ENCODE results near the gene PTPRT.
A peak's percentile ranks its signal among the peaks of the same experiment; 100 is the strongest.

The PTPRT gene

DNA sequence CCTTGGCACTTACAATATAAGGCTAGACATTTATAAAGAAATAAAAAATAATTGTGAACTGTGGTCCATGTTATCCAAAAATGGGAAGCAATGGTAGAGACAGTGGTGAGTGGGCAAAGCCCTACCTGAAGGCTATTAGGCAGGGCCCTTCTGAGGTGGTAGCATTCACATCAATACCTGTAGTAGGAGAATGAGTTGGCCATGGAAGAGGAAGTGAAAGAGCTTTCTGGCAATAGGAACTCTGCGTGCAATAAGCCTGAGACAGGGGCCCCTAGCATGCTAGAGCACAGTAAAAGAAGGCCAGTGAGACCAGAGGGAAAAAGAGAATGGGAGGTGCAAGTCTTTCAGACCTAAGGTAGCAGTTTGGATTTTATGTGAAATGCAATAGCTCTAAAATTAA is 754.5 kb downstream of the PTPRT start:
- TF ChIP-seq, protein P1, sequence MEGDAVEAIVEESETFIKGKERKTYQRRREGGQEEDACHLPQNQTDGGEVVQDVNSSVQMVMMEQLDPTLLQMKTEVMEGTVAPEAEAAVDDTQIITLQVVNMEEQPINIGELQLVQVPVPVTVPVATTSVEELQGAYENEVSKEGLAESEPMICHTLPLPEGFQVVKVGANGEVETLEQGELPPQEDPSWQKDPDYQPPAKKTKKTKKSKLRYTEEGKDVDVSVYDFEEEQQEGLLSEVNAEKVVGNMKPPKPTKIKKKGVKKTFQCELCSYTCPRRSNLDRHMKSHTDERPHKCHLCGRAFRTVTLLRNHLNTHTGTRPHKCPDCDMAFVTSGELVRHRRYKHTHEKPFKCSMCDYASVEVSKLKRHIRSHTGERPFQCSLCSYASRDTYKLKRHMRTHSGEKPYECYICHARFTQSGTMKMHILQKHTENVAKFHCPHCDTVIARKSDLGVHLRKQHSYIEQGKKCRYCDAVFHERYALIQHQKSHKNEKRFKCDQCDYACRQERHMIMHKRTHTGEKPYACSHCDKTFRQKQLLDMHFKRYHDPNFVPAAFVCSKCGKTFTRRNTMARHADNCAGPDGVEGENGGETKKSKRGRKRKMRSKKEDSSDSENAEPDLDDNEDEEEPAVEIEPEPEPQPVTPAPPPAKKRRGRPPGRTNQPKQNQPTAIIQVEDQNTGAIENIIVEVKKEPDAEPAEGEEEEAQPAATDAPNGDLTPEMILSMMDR (IDR thresholded peaks at IDR 0.05) = no peak
- no peak for DNase-seq (ENCODE audit: low spot score)
- H3K27ac ChIP-seq = no peak overlapping the region
- H3K4me3 ChIP-seq = no peak overlapping the region

DNA sequence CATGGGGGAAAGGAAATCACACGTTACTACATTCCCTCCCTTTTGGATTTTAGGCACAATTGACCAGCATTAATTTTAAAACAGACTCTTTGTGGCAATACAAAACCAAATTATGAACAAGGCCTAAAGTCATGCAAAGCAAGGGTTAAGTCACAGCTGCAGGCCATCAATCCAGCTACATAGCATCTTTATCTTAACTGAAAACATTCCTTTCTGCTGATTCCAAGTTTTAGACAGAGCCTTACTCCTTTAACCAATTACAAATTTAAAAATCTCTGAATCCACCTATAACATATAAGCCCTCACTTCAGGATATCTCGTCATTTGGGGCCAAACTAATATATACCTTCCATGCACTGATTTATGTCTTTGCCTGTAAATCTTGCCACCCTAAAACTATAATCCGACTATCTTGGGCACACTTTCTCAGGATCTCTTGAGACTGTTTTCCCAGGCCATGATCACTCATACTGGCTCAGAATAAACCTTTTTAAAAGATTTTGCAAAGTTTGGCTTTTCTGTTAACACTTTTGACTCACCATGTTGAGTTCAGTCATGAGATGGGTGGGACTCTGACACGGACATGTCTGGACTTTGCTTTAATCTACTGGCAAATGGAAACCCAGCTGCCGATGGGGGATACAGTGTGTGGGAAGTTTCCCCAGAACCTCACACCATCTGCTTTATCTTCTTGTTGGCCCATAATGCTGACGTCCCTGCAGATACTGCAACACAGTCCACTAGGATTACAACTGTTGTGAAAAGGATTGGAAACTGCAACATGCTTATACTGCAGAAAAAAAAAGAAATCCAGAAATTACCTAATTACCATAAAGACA is 757.0 kb downstream of the PTPRT start:
- Histone ChIP-seq H3K27ac (peak overlapping the region in 1 of 2 donors; percentile 66), H3K4me3 (no peak overlapping the region)
- TF ChIP-seq, protein P1 (IDR thresholded peaks at IDR 0.05) = no peak
- no peak for DNase-seq (ENCODE audit: low spot score)

DNA sequence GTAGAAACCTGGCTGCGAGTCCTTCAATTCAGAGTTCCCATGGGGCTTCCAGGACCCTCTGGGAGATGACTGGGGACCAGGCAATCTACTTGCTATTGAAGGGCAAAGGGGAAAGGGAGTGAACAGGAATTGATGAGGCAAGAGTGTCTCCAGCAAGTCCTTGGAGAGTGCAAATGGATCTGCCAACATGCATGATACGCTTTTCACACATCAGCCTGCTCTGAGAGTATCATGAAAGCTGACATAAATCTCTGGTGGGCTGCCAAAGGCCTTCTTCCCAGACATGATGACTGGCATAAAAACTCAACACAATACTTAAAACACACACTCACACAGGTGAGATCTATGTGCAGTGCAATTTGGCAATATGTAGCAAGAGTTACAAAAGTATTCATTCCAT is 759.1 kb downstream of the PTPRT start:
- Histone ChIP-seq H3K4me3 (no peak overlapping the region), H3K27ac (peak overlapping the region in 1 of 2 donors; percentile 0)
- no peak for DNase-seq (ENCODE audit: low spot score)
- TF ChIP-seq, protein P1 (IDR thresholded peaks at IDR 0.05) = no peak

DNA sequence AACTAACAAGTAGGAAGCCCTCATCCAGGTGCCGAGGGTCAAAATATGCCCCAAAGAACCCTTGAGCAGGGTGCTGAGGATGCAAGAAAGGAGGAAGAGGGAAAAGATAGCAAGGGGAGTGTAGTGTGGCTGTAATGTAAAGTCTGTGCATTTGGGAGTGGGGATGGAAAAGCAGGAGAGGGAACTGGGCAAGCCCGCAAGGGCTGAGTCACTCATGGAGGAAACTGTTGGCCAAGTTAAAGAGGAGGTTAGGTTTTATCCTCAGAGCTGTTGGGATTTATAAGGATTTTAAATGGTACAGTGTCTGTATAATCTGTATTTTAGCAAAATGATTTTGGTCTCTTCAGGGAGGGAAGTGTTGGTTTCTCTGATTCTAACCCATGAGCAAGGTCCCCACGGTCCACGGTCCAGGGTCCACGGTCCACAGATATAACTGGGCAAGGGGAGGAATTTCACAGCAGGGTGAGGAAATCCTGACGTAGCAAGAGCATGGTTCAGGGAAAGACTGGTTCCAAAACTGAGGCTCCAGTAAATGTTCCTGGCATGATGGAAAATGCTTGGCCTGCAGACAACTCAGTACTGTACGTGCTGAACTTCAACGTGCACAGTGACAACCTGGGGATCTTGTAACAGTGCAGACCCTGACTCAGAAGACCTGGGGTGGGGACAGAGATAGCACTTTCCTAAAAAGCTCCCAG is 759.8 kb downstream of the PTPRT start:
- H3K27ac ChIP-seq = peak overlapping the region in 1 of 2 donors; percentile 11
- DNase-seq (ENCODE audit: low spot score) = no peak
- TF ChIP-seq, protein P1 (IDR thresholded peaks at IDR 0.05) = no peak
- no peak overlapping the region for H3K4me3 ChIP-seq

DNA sequence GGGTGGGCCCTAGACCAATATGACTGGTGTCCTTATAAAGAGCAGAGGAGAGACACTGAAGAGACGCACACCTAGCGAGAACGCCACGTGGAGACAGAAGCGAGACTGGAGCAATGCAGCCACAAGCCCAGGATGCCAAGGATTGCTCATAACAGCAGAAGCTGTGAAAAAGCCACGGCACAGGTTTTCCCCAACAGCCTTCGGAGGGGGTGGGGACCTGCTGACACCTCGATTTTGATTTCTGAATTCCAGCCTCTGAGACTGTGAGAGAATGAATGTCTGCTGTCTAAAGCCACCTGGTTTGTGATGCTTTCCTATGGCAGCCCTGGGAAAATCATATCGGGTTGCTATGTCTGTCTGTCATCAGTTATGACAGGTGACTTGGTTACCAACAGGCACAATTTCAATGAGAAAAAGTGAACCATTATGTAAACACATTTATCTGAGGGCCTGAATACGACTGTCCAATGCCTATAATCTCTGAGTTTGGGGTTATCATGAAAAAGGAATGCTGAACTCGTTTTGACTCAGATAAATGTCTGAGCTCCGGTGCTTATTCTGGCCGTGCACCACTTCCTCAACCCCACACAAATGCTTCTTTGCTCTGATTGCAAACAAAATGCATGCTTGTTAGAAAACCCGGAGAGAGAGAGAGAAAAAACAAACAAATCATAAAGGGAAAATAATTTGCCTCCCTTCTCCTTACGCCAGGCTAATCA is 769.7 kb downstream of the PTPRT start:
- Histone ChIP-seq H3K27ac (no peak overlapping the region), H3K4me3 (no peak overlapping the region)
- TF ChIP-seq, protein P1 (IDR thresholded peaks at IDR 0.05) = no peak
- no peak for DNase-seq (ENCODE audit: low spot score)

DNA sequence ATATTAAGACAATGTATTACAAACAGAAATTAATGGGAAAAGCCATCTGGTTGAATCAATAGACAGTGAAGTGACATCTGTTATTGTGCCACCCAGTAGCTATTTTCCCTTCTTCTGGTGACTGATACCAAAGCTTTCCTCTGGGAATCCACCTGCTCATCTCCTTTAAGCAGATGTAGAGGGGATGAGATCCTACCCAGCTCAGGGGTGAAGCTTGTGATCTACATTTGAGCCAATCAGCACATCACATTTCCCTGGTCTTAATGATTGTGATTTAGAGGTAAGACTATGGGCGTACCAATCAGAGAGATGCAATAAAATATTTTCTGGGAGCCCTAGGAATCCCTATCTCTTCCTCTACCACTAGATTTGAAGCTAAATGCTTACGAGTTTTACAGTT is 782.9 kb downstream of the PTPRT start:
- Histone ChIP-seq H3K4me3 (no peak overlapping the region), H3K27ac (no peak overlapping the region)
- TF ChIP-seq, protein P1 (IDR thresholded peaks at IDR 0.05) = no peak
- DNase-seq (ENCODE audit: low spot score) = no peak
